ENCODE measurements around the gene SLC24A1. TPM values are rescaled to one million over a fixed set of nuclear protein-coding genes. Genes with fewer than 3 reads are reported as not detected.

The SLC24A1 gene
- total RNA-seq, 1 donor = 1.0 TPM

- H3K4me3 ChIP-seq (ENCODE audit: low read length) = no peak overlapping the region
- no peaks in the 10 kb centered on the region for H3K9me3 ChIP-seq (ENCODE audit: low read depth, low read length)
- H3K27me3 ChIP-seq (ENCODE audit: insufficient read depth, low read length) = no peaks in the 10 kb centered on the region
- no peaks in the 10 kb centered on the region for H3K4me1 ChIP-seq (ENCODE audit: insufficient read depth, low read length)
Observed at GRCh38 chr15:65633752-65634151, 12.0 kb downstream of the SLC24A1 start.

GRCh38 chr15:65634356-65634755, 12.6 kb downstream of the SLC24A1 start:
- Histone ChIP-seq H3K9me3 (ENCODE audit: low read depth, low read length) (no peaks in the 10 kb centered on the region), H3K4me3 (ENCODE audit: low read length) (no peak overlapping the region), H3K27me3 (ENCODE audit: insufficient read depth, low read length) (no peaks in the 10 kb centered on the region), H3K4me1 (ENCODE audit: insufficient read depth, low read length) (no peaks in the 10 kb centered on the region)

GRCh38 chr15:65638109-65638508, 16.4 kb downstream of the SLC24A1 start:
- no peaks in the 10 kb centered on the region for H3K4me1 ChIP-seq (ENCODE audit: insufficient read depth, low read length)
- no peaks in the 10 kb centered on the region for H3K27me3 ChIP-seq (ENCODE audit: insufficient read depth, low read length)
- no peak overlapping the region for H3K4me3 ChIP-seq (ENCODE audit: low read length)
- H3K9me3 ChIP-seq (ENCODE audit: low read depth, low read length) = no peaks in the 10 kb centered on the region

- Histone ChIP-seq H3K4me1 (ENCODE audit: insufficient read depth, low read length) (no peaks in the 10 kb centered on the region), H3K4me3 (ENCODE audit: low read length) (no peak overlapping the region), H3K9me3 (ENCODE audit: low read depth, low read length) (no peaks in the 10 kb centered on the region), H3K27me3 (ENCODE audit: insufficient read depth, low read length) (no peaks in the 10 kb centered on the region)
Observed at GRCh38 chr15:65638681-65639089, 16.9 kb downstream of the SLC24A1 start.

GRCh38 chr15:65639509-65639908, 17.8 kb downstream of the SLC24A1 start:
- no peaks in the 10 kb centered on the region for H3K4me1 ChIP-seq (ENCODE audit: insufficient read depth, low read length)
- H3K4me3 ChIP-seq (ENCODE audit: low read length) = no peak overlapping the region
- no peaks in the 10 kb centered on the region for H3K9me3 ChIP-seq (ENCODE audit: low read depth, low read length)
- no peaks in the 10 kb centered on the region for H3K27me3 ChIP-seq (ENCODE audit: insufficient read depth, low read length)

- Histone ChIP-seq H3K4me1 (ENCODE audit: insufficient read depth, low read length) (no peaks in the 10 kb centered on the region), H3K27me3 (ENCODE audit: insufficient read depth, low read length) (no peaks in the 10 kb centered on the region), H3K9me3 (ENCODE audit: low read depth, low read length) (no peaks in the 10 kb centered on the region), H3K4me3 (ENCODE audit: low read length) (no peak overlapping the region)
Observed at GRCh38 chr15:65641768-65642475, 20.2 kb downstream of the SLC24A1 start.

- no peaks in the 10 kb centered on the region for H3K9me3 ChIP-seq (ENCODE audit: low read depth, low read length)
- no peaks in the 10 kb centered on the region for H3K4me1 ChIP-seq (ENCODE audit: insufficient read depth, low read length)
- no peak overlapping the region for H3K4me3 ChIP-seq (ENCODE audit: low read length)
- no peaks in the 10 kb centered on the region for H3K27me3 ChIP-seq (ENCODE audit: insufficient read depth, low read length)
Observed at GRCh38 chr15:65642594-65642993, 20.9 kb downstream of the SLC24A1 start.

- H3K27me3 ChIP-seq (ENCODE audit: insufficient read depth, low read length) = no peaks in the 10 kb centered on the region
Observed at GRCh38 chr15:65644282-65644681, 22.5 kb downstream of the SLC24A1 start.

GRCh38 chr15:65645392-65645791, 23.7 kb downstream of the SLC24A1 start:
- no peaks in the 10 kb centered on the region for H3K4me1 ChIP-seq (ENCODE audit: insufficient read depth, low read length)
- no peaks in the 10 kb centered on the region for H3K9me3 ChIP-seq (ENCODE audit: low read depth, low read length)
- no peak overlapping the region for H3K4me3 ChIP-seq (ENCODE audit: low read length)
- no peaks in the 10 kb centered on the region for H3K27me3 ChIP-seq (ENCODE audit: insufficient read depth, low read length)

More at GRCh38 chr15:65644282-65644681, 22.5 kb downstream of the SLC24A1 start:
- no peaks in the 10 kb centered on the region for H3K9me3 ChIP-seq (ENCODE audit: low read depth, low read length)
- no peak overlapping the region for H3K4me3 ChIP-seq (ENCODE audit: low read length)
- no peaks in the 10 kb centered on the region for H3K4me1 ChIP-seq (ENCODE audit: insufficient read depth, low read length)

- no peaks in the 10 kb centered on the region for H3K27me3 ChIP-seq (ENCODE audit: insufficient read depth, low read length)
- no peak overlapping the region for H3K4me3 ChIP-seq (ENCODE audit: low read length)
- no peaks in the 10 kb centered on the region for H3K4me1 ChIP-seq (ENCODE audit: insufficient read depth, low read length)
- no peaks in the 10 kb centered on the region for H3K9me3 ChIP-seq (ENCODE audit: low read depth, low read length)
Observed at GRCh38 chr15:65646486-65646885, 24.7 kb downstream of the SLC24A1 start.

- Histone ChIP-seq H3K9me3 (ENCODE audit: low read depth, low read length) (no peaks in the 10 kb centered on the region), H3K27me3 (ENCODE audit: insufficient read depth, low read length) (no peaks in the 10 kb centered on the region), H3K4me1 (ENCODE audit: insufficient read depth, low read length) (no peaks in the 10 kb centered on the region), H3K4me3 (ENCODE audit: low read length) (no peak overlapping the region)
Observed at GRCh38 chr15:65650312-65651041, 28.7 kb downstream of the SLC24A1 start.

GRCh38 chr15:65651042-65651322, 29.2 kb downstream of the SLC24A1 start:
- H3K9me3 ChIP-seq (ENCODE audit: low read depth, low read length) = no peaks in the 10 kb centered on the region
- no peaks in the 10 kb centered on the region for H3K4me1 ChIP-seq (ENCODE audit: insufficient read depth, low read length)
- H3K27me3 ChIP-seq (ENCODE audit: insufficient read depth, low read length) = no peaks in the 10 kb centered on the region
- no peak overlapping the region for H3K4me3 ChIP-seq (ENCODE audit: low read length)

GRCh38 chr15:65651831-65652749, 30.4 kb downstream of the SLC24A1 start:
- Histone ChIP-seq H3K9me3 (ENCODE audit: low read depth, low read length) (no peaks in the 10 kb centered on the region), H3K27me3 (ENCODE audit: insufficient read depth, low read length) (no peaks in the 10 kb centered on the region), H3K4me1 (ENCODE audit: insufficient read depth, low read length) (no peaks in the 10 kb centered on the region), H3K4me3 (ENCODE audit: low read length) (no peak overlapping the region)

GRCh38 chr15:65653341-65653740, 31.6 kb downstream of the SLC24A1 start:
- no peaks in the 10 kb centered on the region for H3K9me3 ChIP-seq (ENCODE audit: low read depth, low read length)
- no peak overlapping the region for H3K4me3 ChIP-seq (ENCODE audit: low read length)
- H3K4me1 ChIP-seq (ENCODE audit: insufficient read depth, low read length) = no peaks in the 10 kb centered on the region
- H3K27me3 ChIP-seq (ENCODE audit: insufficient read depth, low read length) = no peaks in the 10 kb centered on the region

- Histone ChIP-seq H3K9me3 (ENCODE audit: low read depth, low read length) (no peaks in the 10 kb centered on the region), H3K4me1 (ENCODE audit: insufficient read depth, low read length) (no peaks in the 10 kb centered on the region), H3K4me3 (ENCODE audit: low read length) (no peak overlapping the region), H3K27me3 (ENCODE audit: insufficient read depth, low read length) (no peaks in the 10 kb centered on the region)
Observed at GRCh38 chr15:65653801-65654521, 32.2 kb downstream of the SLC24A1 start.

All from mononuclear cell (primary cell).